ENCODE data around the gene SLC2A9.
A peak's percentile ranks its signal among the peaks of the same experiment; 100 is the strongest.

The SLC2A9 gene

DNA sequence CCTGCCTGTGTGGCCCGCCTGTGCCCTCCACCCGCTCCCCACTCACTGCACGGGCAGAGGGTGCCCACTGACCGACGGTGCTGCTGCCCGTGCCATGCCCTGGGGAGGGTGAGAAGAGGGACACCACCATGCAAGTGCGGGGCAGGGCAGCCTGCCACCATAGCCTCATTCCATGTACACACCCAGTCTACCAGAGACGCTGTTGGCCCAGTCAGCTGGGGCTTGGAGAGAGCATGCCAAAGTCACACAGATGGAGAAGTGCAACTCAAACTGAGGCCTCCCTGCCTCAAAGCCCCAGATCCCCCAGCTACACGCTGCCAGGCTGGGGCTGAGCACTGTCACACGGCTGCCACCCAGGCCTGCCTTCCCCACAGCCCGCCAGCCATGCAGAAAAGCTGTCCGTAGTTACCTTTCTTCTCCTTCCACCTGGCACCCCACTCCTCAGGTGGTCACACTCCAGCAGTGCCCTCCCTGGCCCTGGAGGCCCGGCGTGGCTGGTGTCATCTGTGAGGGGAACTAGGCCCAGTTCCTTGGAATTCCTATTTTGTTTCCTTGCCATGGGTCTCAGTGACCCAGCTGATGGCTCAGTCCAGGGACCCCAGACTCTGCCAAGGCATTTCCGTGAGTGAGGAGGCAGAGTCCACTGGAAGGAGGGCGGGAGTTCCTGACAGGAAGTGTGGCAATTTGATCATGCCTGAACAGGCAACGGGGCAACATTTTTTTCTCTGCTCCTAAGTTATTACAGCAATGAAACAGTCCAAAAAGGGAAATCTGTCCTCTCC, at the start of gene SLC2A9:
SLC2A9 (minus strand) TSS at position 627 of the 782 bp plus-strand sequence; CDS start at position 559, 68 bp downstream.
- DNase-seq (ENCODE audit: low read depth), result no peak

DNA sequence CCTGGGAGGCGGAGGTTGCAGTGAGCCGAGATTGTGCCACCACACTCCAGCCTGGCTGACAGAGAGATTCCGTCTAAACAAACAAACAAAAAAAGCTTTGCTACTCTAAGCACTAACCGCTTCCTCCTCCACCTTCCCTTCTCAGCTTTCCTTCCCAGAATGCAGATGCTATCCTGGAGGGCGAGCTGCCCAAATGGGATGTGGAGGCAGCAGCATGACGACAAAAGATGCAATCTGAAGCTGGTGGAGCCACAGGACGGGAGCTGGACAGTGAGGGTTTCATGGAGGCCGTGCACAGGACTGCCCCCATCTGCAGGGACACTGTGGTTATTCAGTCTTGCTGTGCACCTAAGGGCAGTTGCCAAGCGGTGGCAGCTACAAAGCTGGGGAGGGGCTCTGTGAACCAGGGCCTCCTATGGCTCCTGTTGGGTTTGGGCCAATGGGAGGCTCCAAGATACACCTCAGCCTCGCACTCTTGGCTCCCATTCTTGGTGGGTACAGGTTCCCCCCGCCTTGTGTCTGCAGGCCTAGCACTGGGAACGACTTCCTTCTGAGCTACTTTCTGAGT, 47.9 kb upstream of the SLC2A9 start:
- DNase-seq (ENCODE audit: low read depth), result no peak

DNA sequence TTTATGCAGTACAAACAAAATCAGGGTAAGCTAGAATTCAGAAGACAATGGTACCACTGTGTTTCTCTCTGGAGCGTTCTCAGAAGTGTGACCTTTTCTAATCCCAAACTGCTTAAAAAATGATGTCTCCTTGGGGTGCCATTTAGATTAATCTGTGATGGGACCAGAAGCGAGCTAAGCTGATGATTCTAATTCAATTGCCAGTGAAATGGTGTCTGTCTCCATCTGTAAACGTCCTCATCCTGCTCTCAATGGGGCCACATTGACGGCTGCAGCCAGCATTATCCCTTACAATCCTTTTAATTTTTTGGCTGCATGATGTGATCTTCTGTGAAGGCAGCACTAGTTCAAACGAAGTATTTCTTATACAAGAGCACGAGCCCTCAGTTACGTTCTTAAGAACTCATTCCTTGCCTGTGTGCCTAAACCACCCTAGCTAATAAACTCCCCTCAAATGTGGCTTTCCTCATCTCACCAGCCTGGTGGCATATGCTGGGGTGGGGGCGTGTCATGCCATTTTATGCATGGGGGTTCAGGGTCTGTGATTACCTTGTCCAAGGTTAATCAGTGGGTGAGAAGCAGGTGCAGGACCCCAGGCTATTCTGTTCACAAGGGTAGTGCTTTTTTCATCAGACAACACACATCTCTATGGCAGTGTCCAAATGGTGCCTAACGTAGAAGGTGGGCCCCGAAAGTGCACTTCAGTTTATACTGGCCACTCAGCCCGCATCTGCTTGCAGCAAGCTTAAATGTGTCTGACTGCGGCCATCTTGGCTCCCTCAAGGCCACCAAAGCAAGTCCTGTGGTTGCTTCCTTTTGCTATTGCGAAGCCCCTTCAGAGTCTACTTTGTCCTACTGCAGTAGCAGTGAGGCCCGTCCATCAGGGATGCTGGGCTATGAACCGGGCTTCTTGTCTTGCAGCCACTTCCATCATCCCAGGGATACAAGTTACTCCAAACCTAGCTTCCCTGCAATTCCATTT, 45.7 kb upstream of the SLC2A9 start:
- DNase-seq (ENCODE audit: low read depth), result no peak

DNA sequence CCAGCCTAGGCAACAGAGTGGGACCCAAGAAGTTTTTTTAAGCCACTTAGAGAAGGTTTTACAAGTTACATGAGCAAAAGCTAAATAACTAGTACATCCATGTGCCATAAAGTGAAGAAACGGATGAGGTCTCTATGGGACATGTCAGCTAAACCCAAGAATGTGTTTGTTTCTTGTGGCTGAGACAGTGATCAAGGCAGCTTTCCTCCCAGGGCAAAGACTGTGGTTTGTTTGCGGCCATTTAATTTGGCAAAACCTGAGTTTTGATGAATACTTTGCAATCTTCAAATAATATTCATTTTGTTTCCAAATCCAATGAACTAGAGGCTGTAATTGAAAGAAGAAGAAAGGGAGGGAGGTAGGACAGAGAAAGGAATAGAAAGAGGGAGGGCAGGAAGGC, 44.9 kb upstream of the SLC2A9 start:
- DNase-seq (ENCODE audit: low read depth), result no peak

DNA sequence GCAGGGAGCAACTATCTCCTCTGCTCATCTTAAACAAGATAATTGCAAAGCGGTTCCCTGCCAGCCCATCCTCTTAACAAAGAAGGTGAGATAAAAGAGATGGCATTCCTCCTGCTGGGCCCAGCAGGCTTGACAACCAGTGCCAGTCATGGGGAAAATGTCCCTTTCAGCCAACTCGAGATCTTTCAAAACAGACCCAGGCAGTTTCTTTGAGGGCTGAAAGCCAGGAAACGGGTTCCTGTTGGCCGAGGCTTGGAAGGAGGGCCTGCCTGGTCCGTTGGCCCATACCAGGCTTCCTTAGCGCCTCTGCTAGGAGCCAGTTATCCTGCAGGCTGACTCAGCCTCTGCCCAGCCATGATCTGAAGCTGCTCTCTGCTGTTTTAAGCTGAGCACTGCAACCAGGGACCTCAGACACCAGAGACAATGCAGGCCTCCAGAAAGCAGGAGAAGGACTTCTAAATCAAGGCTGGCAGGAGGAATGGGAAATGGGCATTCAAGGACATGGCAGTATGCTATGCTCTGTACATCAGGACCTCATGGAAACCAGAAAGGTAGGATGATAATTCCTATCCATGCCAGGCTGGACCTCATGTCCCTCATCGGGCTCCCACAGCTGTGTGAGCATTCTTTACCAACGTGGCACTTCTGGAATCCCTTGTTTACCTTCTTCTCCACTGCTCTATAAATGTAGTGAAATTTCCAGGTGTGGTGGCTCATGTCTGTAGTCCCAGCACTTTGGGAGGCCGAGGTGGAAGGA, 42.4 kb upstream of the SLC2A9 start:
- DNase-seq (ENCODE audit: low read depth), result peak; percentile 80

DNA sequence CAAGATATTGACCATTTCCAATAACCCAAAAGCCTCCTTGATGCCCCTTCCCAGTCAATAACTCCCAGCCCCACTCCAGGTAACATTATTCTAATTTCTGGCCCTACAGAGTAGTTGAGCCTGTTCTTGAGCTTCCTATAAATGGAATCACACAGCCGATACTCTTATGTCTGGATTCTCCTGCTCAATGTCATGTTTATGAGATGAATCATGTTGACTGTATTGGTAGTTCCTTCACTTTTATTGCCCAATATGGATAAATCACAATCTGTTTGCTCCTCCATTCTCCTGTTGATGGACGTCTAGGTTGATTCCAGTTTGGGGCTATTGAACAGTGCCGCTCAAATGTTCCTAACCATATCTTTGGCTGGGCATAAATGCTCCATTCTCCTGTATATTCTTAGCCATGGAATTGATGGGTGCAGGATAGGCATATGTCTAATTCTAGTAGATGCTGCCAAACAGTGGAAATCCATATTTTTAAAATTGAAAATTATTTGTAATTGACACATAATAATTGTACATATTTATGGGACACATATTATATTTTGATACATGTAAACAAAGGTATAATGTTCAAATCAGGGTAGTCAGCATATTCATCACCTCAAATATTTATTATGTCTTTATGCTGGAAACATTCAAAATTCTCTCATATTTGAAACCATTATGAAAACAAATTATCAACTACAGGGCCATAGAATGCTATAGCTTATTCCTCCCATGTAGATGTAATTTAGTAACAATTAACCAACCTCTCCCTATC, 40.5 kb upstream of the SLC2A9 start:
- peak; percentile 16 for DNase-seq (ENCODE audit: low read depth)

DNA sequence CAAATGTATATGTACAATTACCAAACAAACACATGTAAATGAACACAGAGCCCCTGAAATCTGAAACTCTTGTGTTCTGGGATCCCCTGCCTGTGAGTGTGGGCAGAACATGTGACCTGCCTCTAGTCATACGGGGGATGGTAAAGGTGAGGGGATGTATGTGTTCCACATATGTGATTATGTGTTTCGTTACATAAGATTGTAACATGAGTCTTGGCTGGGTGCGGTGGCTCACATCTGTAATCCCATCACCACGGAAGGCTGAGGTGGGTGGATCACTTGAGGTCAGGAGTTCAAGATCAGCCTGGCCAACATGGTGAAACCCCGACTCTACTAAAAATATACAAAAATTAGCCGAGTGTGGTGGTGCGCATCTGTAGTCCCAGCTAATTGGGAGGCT, 37.1 kb upstream of the SLC2A9 start:
- no peak for DNase-seq (ENCODE audit: low read depth)

DNA sequence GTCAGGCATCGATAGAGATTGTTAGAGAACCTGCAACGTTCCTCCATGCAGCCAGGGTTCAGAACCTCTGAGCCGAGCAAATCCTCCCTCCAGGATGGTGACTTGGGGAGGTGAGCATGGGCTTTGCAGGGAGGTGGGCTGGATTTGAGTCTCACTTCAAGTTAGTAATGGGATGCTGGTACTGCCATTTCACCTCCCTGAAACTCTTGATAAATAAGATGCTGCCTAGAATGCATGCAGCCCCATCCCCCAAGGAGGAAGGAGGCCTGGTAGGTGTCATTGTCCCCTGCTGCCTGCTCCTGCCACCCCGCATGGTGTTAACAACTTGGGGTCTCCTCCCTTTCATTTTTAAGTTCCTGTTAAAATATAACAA, 35.7 kb upstream of the SLC2A9 start:
- DNase-seq (ENCODE audit: low read depth), result no peak

DNA sequence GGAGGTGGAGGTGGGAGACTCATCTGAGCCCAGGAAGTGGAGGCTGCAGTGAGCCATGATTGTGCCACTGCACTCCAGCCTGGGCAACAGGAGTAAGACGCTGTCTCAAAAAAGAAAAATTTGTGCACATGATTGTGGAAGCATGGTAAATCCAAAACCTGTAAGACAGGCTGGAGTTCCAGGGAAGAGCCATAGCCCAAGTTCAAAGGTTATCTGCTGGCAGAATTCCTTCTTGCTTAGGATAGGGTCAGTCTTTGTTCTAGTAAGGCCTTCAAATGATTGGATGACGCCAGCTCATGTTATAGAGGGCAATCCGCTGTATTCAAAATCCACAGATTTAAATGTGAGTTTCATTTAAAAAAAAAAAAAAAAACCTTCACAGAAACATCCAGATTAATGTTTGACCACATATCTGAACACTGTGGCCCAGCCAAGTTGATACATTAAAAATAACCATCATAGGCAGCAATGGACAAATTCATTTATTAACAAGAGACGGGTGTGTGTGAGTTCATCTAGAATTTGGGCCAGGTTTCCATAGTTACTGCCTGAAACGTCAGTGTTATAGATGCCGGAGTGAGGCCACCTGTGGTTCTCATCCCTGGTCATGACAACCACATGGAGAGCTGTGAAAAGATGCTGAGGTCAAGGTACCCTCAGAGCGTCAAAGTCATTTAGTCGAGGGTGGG, 35.2 kb upstream of the SLC2A9 start:
- no peak for DNase-seq (ENCODE audit: low read depth)

DNA sequence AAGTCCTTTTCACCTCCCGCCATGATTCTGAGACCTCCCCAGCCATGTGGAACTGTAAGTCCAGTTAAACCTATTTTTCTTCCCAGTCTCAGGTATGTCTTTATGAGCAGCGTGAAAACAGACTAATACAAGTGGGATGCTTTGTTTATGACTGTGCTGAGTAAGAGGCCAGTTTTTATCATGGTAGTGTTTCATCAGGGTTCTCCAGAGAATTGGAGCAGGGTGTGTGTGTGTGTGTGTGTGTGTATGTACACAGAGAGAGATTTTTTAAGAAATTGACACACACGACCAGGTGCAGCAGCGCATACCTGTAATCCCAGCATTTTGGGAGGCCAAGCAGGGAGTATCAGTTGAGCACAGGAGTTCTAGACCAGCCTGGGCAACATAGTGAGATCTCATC, 34.6 kb upstream of the SLC2A9 start:
- peak; percentile 53 for DNase-seq (ENCODE audit: low read depth)

DNA sequence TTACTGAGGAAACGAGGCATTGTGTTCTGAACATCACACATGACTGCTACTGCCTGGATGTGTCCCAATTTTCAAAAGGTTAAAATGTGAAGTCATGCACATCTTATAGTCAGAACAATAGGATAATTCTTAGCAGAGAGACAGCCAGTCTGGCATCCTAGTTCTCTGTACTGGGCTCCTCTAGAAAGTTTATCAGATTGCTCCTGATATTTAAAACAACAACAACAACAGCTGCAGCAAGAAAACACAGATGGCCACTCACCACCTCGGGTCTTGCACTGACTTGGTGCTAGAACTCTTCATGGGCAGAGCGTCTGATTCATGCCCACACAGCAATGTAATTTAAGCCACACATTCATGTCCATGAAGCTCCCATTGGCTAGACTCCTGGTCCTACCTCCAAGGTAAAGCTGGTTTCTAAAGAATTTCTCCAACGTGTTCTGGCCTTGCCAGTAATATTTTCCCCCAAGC, 33.3 kb upstream of the SLC2A9 start:
- no peak for DNase-seq (ENCODE audit: low read depth)

DNA sequence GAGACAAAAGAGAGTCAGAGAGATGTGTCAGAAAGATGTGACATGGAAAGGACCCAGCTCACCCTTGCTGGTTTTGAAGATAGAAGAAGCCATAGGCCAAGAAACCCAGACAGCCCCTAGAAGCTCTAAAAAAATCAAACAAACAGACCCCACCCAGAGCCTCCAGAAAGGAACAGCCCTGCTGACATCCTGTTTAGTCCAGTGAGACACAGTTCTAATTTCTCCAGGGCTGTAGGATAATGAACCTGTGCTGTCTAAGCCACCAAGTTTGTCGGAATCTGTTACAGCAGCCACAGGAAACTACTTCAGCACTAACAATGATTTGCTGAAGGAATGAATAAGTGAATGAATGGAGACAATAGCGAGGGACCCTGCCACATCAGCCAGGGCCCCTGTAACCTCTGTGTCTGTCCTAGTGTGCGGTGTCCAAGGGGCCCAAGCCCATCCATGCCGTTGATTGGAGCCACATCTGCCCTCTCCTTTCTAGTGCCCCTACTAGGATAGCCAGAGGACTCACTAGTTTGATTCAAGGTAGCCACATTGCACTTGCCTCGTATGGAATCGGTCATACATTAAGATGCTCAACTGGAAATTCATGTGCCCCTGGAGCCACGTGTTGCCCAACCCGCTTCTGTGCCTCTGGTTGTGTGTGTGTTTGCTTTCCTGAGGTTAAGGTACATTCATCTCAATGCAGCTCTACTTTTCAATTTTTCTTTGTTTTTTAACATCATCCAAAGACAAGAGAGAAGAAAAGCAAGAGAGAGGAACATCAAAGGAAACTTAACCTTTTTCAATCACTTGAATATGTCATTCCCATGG, 32.5 kb upstream of the SLC2A9 start:
- no peak for DNase-seq (ENCODE audit: low read depth)

DNA sequence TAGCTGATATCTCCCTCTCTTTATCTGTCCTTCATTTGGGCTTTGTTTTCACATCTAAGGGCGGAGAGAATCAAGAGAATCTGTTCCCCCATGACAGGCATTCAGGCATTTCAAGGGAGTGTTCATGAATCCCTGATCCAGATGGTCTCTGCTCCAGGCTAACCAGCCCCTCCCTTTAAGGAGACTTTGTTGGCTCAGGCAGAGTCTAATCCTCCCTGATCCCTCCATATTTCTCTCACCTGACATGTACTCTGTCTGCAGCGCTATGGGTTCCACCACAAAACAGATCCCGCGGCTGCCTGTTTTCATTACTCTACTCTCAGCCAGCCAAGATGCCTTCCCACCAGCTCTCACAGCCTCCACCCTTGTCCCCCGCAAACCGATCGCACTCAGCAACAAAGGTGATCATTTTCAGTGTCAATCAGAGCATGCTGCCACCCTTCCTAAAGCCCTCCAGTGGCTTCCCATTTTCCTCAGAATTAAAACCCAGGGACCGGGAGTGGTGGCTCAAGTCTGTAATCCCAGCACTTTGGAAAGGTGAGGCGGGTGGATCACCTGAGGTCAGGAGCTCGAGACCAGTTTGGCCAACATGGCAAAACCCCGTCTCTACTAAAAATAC, 30.3 kb upstream of the SLC2A9 start:
- DNase-seq (ENCODE audit: low read depth), result peak; percentile 26

DNA sequence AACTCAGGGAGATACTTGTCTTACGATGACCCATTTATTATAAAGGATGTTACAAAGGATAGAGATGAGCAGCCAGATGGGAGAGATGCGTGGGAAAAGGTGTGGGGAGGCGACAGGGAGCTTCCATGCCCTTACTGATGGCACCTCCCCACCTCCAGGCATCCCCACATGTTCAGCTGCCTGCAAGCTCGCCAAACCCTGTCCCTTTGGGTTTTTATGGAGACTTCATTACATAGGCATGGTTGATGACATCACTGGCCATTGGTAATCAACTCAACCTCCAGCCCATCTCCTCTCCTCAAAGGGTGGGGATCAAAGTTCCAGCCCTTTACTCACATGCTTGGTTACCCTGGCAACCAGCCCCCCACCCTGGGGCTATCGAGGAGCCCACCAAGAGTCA, 29.4 kb upstream of the SLC2A9 start:
- no peak for DNase-seq (ENCODE audit: low read depth)

DNA sequence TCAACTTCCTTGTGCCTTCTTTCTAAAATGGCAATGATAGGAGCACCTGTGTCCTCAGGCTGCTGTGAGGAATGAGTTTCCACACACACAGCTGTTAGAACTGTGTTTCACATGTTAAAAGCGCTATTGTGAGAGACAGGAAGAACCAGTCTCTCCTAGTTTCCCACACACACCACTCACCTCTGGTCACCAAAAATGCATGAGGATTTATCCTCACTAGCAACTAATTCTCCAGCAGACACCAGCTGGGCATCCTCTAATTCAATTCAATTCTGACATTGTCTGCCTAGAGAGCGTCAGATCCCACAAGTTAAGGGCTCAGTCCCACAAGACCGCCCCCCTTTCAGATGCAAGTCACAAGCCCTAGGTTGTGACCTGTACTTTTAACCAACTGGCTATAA, 29.0 kb upstream of the SLC2A9 start:
- no peak for DNase-seq (ENCODE audit: low read depth)

DNA sequence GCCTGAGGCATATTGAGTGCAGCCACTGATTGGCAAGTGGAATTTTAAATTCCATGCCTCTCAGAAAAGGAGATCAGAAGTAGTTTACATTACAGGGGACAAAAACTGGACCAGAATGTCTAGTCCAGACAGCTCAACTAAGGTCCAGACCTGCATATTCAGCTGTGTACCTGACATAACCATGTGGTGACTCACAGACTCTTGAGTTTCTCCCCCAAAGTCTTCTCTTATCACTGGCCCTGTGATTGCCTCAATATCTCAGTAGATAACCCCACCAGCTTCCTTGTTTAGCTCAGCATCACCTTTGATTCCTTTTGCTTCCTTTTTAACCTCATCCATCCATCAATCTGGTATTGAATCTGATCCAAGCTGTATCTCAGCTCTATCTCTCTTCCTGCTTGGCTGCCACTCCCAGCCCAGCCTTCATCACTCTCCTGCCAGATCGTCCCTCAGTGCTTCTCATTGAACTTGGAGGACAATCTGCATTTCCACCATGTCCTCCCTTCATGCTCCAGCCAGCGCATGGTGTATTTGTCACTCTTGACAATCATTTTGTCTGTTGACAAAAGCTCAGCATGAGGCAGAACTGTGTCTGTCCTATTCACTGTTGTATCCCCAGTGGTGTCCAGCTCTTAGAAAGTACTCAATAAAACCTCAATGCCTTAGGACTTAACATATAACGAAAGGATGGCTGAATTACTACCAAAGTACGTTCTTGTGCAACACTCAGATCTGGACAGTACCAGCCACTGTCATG, 27.8 kb upstream of the SLC2A9 start:
- no peak for DNase-seq (ENCODE audit: low read depth)

DNA sequence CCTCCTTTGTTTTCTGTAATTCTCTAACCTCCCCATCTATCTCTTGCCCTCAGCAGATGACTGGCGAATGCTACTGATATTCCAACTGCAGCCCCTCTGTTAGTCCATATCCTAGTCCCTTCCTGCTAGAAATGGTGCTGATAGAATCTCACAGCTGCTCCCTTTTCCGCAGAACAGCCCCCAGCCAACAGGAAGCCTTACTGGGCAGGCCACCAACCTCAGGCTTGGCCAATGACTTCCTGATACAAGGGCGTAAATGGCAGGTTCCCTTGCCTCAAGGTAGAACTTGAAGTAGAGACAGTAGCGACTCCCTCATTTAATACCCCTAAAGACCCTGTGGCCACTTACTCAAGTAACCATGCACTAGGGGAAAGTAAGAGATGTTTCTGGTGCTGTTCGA, 26.7 kb upstream of the SLC2A9 start:
- DNase-seq (ENCODE audit: low read depth), result no peak

DNA sequence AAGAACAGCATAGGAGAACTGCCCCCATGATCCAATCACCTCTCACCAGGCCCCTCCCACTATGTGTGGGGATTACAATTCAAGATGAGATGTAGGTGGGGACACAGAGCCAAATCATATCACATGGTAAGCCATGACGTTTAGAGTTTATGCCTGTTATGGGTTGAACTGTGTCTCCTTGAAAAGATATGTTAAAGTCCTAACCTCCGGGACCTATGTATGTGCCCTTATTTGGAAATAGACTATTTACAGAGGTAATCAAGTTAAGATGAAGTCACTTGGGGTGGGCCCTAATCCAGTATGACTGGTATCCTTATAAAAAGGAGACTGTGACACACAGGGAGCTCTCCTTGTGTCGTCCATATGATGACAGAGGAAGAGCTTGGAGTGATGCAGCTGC, 25.2 kb upstream of the SLC2A9 start:
- DNase-seq (ENCODE audit: low read depth), result no peak
